HG03342 (cell line): Measurements from ENCODE around the gene ASGR2.

Experiments
- ATAC-seq: cut with Tn5 transposase; IDR thresholded peaks from one replicate; pipeline ENCODE4 v1.9.1; 2021; ENCODE audit warnings: mild to moderate bottlenecking, moderate library complexity; ENCODE audit not compliant: unreplicated experiment

Gene ASGR2

DNA sequence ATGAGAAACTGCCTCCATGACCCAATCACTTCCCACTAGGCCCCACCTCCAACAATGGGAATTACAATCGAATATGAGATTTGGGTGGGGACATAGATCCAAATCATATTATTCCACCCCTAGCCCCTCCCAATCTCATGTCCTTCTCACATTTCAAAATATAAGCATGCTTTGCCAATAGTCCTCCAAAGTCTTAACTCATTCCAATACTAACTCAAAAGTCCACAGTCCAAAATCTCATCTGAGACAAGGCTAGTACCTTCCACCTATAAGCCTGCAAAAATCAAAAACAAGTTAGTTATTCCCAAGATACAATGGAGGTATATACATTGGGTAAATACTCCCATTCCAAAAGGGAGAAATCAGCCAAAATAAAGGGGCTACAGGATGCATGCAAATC, 47.4 kb downstream of the ASGR2 start:
- no peak for ATAC-seq

DNA sequence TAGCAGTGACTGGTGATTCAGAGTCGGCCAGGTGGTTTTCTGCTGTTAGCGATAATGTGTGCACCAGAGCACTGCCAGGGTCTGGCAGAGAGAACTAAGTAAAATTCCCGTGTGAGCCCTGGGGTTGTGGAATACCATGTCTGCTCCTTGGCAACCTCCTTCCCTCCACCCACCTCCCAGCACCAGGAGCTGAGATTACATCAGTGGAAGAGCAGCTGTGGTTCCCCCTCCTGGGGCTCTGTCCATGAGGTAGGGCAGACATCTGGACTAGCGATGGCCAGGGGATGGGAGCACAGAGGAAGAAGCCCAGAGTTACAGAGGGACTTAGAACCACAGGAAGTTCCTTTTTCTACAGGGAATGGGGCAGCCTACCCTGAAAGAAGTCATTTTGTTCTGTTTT, 50.4 kb downstream of the ASGR2 start:
- no peak for ATAC-seq

DNA sequence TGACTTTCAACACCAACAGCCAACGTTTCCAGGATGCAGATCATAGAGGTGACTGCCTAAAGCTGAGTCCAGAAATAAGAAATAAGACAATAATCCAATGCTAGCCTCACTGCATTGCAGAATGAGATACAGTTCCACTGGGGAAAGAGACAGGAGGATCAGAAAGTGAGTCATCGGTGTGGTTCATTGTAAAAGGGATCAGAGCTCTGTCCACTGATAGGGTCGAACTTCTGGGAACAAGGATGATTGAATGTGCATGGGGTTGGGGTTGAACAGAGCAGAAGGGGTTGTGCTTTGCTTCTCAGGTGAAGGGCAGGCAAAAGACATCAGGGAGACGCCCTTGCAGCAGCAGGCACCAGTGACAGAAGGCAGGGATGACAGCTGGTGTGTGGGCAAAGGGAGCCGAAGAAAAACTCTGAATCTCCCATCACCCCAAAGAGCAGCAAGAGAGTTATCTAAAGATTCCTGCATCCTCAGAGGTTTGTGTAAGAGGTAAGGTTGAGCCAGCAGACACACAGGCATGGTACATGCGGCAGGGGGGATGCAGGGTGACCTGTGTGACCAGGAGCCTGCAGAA, 51.0 kb downstream of the ASGR2 start:
- no peak for ATAC-seq

DNA sequence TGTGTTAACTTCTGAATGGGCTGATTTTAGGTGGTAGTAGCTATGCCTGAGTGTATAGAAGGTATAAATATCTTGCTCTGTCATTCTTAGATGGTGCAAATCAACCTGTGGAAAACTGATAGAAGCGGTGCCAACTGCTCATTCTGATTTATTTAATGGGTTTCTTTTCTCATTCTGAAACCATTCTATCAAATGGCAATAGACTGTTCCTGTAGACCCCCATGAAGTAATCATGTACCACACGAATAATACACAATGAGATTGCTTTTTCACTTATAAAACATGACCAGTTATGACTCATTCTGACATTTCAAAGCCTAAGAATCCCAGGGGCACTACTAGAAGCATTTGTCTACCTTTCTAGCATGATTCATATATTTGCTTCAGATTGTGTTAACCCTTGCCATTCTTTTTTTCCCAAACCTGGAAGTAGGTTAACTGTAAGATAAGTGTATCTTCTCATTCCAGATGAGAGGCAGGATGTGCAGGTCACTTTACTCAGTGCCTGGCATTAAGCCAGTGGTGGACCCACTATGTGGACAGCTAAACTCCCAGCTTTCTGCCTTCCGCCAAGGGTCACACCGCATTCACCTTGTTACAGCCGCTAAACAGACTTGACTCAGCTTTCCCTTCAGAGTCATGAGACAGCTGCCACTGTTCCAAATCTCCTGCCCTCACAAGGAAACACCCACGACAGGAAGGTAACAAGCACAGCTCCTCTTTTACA, 54.3 kb downstream of the ASGR2 start:
- no peak for ATAC-seq

DNA sequence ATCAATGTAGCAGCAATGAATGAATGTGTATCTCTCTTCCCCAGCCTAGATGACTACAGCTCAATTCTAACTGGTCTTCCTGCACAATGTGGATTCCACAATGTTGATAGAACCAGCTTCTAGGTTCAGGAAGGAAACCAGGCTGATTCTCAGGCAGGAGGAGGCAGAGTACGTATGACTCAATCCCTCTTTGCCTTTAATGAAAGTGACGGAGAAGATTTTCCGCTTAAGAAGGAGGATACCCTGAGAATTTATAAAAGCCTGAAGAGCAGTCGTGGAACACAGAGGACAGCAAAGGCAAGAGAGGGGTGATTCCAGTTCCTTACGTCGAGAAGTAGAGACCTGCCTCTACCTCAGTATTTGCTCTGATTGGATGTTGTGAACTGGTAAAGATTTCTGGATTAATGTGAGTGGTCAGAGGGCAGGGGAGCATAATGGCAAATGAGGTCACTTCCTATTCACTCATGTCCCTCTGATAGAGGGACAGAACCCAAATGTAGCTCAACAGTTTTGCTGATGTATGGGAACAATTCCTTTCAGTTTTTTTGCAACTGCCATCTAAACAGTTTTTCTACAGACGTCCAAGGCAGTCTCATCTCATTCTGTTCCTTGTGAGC, 55.7 kb downstream of the ASGR2 start:
- no peak for ATAC-seq

DNA sequence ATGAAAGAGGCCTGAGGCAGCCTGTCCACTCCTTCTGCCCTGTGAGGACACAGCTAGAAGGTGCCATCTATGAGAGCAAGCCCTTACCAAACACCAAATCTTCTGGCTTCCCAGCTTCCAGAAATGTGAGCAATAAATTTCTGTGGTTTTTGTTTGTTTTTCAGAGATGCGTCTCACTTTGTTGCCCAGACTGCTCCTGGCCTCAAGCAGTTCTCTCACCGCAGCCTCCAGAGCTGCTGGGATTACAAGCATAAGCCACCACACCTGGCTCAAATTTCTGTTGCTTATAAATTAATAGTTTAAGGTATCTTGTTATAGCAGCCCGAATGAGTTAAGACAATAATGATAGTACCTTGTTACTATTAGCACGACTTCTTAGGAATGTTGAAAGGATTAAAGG, 58.2 kb downstream of the ASGR2 start:
- no peak for ATAC-seq
